ENCODE data around the gene ITGB2.

Gene ITGB2

GRCh38 chr21:44872323-44872648 is 48.4 kb downstream of the ITGB2 start:
- H3K27ac ChIP-seq: peak overlapping the region; percentile 91

GRCh38 chr21:44871576-44872269 is 49.0 kb downstream of the ITGB2 start:
- TF ChIP-seq, protein P1, sequence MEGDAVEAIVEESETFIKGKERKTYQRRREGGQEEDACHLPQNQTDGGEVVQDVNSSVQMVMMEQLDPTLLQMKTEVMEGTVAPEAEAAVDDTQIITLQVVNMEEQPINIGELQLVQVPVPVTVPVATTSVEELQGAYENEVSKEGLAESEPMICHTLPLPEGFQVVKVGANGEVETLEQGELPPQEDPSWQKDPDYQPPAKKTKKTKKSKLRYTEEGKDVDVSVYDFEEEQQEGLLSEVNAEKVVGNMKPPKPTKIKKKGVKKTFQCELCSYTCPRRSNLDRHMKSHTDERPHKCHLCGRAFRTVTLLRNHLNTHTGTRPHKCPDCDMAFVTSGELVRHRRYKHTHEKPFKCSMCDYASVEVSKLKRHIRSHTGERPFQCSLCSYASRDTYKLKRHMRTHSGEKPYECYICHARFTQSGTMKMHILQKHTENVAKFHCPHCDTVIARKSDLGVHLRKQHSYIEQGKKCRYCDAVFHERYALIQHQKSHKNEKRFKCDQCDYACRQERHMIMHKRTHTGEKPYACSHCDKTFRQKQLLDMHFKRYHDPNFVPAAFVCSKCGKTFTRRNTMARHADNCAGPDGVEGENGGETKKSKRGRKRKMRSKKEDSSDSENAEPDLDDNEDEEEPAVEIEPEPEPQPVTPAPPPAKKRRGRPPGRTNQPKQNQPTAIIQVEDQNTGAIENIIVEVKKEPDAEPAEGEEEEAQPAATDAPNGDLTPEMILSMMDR (conservative IDR thresholded peaks at IDR 0.05): no peak
- H3K27ac ChIP-seq: peak overlapping the region; percentile 91

More at GRCh38 chr21:44872323-44872648, 48.4 kb downstream of the ITGB2 start:
- TF ChIP-seq, protein P1 (conservative IDR thresholded peaks at IDR 0.05): peak; percentile 56

- peak overlapping the region; percentile 91 for H3K27ac ChIP-seq
- TF ChIP-seq, protein P1 (conservative IDR thresholded peaks at IDR 0.05): no peak
Observed at GRCh38 chr21:44870748-44871495, 49.8 kb downstream of the ITGB2 start.

DNA sequence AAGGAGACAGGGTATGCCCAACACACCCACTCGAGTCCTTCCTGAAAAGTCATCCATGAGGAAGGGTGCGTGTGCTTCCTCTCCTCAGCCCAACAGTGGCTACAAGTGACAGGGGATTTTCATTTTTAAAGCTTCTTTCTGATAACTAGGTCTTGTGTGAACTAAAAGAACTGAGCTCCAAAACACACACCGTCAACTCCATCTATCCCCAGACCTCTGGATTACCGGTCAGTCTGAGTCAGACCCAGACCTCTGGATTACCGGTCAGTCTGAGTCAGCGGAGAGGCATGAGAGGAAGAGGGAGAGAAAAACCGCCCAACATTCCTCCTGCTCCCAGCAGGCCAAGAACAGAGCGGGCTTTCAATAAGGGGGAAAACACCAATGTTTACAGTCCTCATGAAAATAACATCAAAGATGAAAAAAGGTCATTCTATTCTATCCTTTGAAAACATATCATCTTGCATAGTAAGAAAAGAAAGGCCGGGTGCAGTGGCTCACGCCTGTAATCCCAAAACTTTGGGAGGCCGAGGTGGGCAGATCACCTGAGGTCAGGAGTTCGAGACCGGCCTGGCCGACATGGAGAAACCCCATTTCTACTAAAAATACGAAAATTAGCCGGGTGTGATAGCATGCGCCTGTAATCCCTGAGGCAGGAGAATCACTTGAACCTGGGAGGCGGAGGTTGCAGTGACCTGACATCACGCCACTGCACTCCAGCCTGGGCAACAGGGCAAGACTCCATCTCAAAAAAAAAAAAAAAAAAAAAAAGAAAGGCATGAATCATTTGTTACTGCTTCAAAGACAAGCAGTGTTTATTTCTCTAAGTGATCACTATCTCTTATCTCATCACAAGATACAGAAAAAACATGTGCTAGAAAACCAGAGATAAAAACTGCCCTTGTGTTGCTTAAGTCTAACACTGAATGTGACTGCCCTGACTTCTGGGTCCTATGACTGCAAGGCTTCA is 50.6 kb downstream of the ITGB2 start:
- H3K27ac ChIP-seq: peak overlapping the region; percentile 91
- TF ChIP-seq, protein P1 (conservative IDR thresholded peaks at IDR 0.05): no peak

GRCh38 chr21:44868707-44869106 is 52.0 kb downstream of the ITGB2 start:
- H3K27ac ChIP-seq: peak overlapping the region; percentile 91
- TF ChIP-seq, protein P1 (conservative IDR thresholded peaks at IDR 0.05): no peak

- TF ChIP-seq, protein P1 (conservative IDR thresholded peaks at IDR 0.05): no peak
- peak overlapping the region; percentile 91 for H3K27ac ChIP-seq
Observed at GRCh38 chr21:44867999-44868700, 52.5 kb downstream of the ITGB2 start.
